HG03103 (cell line): ENCODE results near the gene SLC25A41.

Experiments used
- ATAC-seq: cut with Tn5 transposase; IDR thresholded peaks from one replicate; pipeline ENCODE4 v1.9.1; 2021; ENCODE audit warnings: low read depth; ENCODE audit not compliant: unreplicated experiment

Gene SLC25A41

DNA sequence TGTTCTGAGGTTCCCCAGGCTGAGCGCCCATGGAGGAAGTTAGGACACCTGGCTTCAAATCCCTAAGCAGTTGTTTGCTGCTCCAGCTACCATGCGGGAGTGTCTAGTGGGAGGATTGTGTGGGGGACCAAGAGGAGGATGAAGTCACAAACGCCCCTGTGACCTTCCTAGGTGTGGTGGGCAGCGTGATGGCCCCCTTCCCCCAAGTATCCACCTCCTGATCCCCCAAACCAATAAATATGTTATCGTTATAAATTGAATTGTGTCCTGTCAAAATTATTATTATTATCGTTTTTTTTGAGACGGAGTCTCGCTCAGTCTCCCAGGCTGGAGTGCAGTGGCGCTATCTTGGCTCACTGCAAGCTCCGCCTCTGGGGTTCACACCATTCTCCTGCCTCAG, at the start of gene SLC25A41:
Gene SLC25A41, minus strand, starts transcription at position 101 of the 400 bp plus-strand sequence. Its CDS starts 70 bp downstream, at position 31.
- no peak for ATAC-seq

- no peak for ATAC-seq
Observed at GRCh38 chr19:6483235-6483634, 49.7 kb upstream of the SLC25A41 start.

DNA sequence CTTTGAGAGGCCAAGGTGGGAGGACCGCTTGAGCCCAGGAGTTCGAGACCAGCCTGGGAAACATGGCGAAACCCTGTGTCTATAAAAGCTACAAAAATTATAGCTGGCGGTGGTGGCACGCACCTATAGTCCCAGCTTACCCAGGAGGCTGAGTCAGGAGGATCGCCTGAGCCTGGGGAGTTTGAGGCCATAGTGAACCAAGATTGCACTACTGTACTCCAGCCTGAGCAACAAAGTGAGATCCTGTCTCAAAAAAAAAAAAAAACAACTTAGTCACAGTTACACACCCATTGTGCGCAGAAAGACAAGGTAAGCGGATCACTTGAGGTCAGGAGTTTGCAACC, 48.8 kb upstream of the SLC25A41 start:
- ATAC-seq: no peak

DNA sequence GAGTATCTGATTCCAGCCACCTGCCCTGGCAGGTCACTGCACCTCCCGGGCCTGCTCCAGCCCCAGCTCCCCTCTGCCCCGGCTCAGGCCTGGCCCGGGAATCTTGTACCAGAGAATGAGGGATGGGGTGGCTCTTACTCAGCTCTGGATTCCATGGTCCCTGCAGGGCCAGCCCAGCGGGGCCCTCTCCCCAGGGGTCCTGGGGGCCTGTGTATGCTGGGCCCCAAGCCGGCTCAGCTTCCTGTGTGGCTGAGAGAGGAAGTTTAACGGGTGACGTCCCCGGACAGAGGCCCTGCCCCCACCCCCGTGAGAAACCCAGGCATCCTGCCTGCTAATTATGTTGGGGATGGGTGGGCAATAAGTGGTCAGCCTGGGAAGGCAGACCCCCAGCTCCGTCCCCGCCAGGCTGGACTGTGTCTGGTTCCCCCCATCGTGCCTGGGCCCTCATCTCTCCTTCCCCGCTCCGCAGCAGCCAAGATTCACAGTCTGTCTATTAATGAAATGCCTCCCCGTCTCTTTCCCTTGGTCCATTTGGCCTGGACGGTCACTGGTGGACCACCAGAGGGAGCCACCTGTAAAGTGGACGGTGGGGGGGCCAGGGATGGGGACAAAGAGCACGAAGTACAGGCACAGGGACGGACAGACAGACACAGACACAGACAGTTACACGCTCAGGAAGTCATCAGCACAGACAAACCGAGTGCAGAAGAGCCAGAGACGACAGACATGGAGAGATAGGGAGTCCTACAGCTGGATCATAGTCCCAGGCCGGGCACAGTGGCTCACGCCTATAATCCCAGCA, 48.2 kb upstream of the SLC25A41 start, which contains the start of gene DENND1C:
Gene DENND1C, minus strand, starts transcription at position 247 of the 802 bp plus-strand sequence. Its CDS starts 92 bp downstream, at position 155.
- ATAC-seq: no peak

GRCh38 chr19:6480848-6481415, 47.4 kb upstream of the SLC25A41 start:
- ATAC-seq: no peak

DNA sequence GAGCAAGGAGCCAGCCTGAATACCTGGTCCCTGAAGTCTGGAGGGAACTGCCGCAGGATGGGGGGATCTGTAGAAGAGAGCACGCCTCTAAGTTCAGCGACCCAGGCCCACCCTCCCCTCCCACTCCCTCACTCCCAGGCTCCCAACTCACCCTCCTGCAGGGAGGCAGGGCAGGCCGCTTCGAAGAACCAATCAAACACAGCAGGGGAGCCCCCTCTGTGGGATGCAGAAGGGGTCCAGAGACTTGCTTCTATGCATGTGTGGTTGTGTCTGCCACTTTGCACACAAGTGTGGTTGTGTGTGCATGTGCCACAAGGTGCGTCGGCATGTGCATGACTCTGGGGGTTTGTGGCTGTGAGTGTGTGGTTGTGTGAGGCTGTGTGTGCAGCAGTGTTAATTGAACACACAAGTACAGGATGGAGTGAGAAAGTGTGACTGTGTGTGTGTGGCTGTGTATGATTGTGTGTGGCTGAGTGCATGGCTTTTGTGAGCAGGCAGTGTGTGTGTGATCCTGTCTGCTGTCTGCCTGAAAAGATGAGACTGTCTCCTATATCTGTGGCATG, 46.4 kb upstream of the SLC25A41 start:
- ATAC-seq: no peak

DNA sequence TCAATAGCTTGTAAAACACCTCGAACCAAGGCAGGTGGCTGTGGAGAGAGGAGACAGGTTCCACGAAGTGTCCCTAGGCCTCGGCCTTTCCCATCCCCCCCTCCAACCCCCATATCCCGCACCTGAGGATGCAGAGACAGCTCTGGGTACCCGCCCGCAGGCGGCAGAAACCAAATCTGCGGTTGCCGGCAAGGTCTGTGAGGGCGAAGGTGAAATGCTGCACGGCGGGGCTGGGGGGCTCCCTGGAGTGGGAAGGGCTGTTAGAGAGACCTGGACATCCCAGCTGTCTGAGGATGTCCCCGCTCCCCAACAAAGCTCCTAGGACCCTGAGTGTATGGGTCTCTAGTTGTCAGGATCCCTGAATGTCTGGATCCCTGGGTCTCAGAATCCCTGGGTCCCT, 45.3 kb upstream of the SLC25A41 start:
- ATAC-seq: no peak

- no peak for ATAC-seq
Observed at GRCh38 chr19:6476896-6477431, 43.4 kb upstream of the SLC25A41 start.

DNA sequence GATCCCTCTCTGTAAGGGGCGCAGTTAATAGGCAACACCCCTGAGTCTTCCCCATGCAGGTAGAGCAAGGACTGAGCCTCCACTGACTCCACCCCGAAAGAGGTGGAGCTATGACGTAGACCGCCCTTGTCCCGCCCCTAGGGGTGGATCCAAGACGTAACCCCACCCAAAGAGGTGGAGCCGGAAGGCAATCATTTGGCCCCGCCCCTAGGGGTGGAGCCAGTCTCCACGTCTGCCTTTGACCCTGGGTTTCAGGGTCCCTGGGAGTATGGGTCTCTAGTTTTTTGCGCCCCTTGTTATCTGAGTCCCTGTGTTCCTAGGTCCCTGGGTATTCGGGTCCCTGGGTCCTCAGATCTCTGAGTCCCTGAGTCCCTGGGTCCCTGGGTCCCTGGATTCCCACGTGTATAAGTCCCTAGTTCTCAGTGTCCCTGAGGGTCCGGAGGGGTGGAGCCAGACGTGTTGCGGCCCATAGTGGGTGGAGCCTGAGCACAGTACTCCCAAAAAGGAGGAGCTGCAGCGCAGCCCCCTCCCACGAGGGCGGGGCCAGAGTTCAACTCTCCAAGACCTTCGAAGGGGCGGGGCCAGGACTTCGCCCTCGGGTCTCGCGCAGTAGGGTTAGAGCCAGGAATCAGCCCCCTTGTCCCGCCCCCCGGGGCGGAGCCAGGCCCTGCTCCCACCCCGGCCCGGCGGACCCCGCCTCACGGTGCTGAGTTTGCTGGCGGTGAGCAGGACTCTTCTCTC, 42.8 kb upstream of the SLC25A41 start:
- ATAC-seq: no peak

DNA sequence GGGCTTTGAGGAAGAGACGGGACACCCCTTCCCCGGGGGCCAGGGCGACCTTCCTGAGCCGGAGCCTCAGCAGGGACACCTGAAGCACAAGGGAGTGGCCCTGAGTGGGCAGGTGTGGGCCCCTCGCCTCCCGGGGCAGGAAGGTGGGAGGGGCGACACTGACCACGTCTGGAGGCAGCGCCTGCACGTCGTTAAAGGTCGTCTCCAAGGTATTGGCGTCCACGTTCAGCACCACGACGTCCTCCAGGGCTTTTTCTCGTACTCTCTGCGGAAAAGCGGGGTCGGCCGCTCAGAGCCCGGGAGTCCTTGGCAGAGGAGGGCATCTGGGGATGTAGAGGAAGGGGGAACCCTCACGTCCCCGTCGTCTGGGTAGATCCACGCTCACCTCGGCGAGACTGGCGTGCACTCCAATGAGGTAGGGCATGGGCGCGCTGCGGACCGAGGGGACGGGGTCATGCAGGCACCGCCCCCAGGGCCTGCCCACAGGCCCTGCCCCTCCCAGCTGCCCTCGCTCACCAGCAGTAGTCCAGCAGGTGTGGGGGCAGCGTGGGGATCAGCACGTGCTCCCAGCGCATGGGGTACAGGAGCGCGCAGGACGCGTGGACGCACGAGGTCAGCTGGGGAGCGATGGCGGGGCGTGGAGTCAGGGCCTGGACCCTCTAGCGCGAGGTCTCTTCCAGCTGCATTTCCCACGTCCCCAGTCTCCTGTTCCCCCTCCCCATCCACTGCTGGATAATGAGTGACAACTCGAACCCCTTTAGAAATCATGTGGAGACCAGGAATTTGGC, 42.0 kb upstream of the SLC25A41 start:
- no peak for ATAC-seq

GRCh38 chr19:6473647-6474046, 40.1 kb upstream of the SLC25A41 start:
- ATAC-seq: no peak

GRCh38 chr19:6472713-6473112, 39.1 kb upstream of the SLC25A41 start:
- no peak for ATAC-seq

DNA sequence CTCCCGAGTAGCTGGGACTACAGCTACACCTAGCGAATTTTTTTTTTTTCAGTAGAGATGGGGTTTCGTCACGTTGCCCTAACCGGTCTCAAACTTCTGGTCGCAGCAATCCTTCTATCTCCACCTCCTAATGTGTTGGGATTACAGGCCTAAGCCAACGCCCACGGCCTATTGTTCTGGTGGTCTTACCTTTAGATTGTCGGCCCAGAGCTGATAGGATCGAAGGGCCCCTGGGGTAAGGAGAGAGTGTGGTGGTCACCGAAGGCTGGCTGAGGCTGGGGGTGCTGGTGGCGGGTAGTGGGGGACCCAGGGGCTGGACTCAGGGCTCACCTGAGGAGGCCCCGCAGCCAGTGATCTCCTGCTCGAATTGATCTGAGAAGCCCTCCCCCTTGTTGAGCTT, 37.5 kb upstream of the SLC25A41 start:
- no peak for ATAC-seq

- no peak for ATAC-seq
Observed at GRCh38 chr19:6470173-6470572, 36.6 kb upstream of the SLC25A41 start.

DNA sequence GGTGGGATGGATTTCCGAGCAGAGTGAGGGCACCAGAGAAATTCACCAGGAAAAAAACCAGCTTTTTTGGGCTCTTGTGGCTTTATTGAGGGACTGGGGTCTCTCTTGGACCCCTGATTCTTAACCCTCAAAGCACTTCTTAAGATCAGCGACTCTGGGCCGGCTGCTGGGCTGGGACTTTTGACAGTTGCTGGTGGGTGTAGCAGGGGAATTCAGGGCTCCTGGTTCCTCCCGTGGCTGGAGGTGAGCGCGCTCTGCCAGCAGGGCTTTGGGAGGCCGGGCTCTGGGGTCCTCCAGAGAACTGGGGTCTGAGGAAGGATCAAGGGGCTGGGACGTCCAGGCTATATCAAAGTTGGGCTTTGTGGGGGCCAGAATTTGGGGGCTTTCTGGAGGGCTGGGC, 33.8 kb upstream of the SLC25A41 start:
- no peak for ATAC-seq

DNA sequence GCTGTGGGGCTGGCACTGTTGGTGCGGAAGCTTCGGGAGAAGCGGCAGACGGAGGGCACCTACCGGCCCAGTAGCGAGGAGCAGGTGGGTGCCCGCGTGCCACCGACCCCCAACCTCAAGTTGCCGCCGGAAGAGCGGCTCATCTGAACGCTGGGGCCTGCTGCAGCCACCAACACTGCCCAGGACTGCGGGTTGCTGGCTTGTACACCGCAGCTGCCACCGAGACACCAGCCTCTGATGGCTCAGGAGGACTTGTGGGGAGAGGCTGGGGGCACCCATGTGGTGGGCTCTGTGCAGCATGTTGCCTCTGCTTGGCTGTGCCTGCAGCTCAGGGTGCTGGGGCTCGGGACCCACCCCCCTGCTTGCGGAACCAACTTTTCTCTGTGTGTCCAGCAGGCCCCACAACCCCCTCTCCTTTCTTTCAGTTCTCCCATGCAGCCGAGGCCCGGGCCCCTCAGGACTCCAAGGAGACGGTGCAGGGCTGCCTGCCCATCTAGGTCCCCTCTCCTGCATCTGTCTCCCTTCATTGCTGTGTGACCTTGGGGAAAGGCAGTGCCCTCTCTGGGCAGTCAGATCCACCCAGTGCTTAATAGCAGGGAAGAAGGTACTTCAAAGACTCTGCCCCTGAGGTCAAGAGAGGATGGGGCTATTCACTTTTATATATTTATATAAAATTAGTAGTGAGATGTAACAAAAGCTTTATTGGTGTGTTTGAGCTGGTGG, 33.1 kb upstream of the SLC25A41 start:
- ATAC-seq: no peak

DNA sequence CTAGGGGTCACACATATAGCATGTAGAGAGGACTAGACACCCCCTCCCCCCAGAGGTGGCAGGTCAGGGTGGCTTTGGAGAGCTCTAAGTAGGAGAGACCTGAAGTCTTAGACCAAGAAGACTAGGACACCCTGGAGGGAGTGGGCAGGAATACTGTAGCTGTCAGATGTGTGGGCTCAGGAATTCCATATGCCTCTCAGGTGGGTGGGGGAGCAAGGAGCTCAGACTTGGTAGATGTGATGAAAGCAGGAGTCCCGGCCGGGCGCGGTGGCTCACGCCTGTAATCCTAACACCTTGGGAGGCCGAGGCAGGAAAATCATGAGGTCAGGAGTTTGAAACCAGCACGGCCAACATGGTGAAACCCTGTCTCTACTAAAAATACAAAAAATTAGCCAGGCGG, 32.1 kb upstream of the SLC25A41 start:
- no peak for ATAC-seq

DNA sequence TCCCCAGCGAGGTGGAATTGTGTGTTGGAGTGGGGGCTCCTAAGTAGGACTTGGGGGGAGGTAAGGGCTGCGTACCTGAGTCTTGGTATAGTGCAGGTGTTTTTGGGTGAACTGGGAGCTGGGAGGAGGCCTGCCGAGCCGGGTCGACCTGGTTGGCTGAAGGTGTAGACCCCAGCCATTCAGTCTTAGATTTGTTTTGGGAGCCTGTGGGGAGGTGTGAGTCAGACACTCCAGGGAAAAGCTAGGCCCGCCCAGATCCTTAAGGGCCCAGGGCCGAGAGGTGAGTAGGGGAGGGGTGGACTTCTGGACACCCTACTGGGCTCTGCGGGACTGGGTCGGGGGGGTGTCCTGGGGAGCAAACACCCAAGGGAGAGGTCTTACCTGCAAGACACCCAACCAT, 31.4 kb upstream of the SLC25A41 start:
- ATAC-seq: no peak

GRCh38 chr19:6464070-6464873, 30.7 kb upstream of the SLC25A41 start, which contains the start of gene CRB3:
CRB3 (plus strand) TSS chr19:6464271; CDS start chr19:6464702, 431 bp downstream.
- ATAC-seq: no peak
